ENCODE results near the gene SMAD6. TPM values are rescaled to one million over a fixed set of nuclear protein-coding genes. Genes with fewer than 3 reads are reported as not detected.

Gene SMAD6
- total and polyA plus RNA-seq, 12 donors: 1.9 to 31.9 (median 7.4) TPM

DNA sequence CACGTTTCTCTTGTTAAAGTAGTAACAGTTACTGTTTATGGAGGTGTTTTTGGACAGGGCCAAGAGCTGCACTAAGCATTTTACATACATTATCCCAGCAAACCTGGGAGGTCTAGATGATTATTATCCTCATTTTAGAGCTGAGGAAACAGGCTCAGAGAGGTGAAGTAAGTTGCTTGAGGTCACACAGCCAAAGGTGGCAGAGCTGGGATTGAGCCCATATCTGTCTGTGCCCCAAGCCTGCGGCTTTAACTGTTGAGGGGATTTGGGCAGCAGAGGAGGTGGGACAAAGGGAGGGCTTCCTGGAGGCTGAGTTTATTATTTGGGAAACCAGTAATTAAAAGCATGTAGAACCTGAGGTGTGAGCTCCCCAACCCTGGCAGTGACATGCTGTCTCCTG lies 9.2 kb downstream of the SMAD6 start:
- no peak overlapping the region for H3K27ac ChIP-seq

DNA sequence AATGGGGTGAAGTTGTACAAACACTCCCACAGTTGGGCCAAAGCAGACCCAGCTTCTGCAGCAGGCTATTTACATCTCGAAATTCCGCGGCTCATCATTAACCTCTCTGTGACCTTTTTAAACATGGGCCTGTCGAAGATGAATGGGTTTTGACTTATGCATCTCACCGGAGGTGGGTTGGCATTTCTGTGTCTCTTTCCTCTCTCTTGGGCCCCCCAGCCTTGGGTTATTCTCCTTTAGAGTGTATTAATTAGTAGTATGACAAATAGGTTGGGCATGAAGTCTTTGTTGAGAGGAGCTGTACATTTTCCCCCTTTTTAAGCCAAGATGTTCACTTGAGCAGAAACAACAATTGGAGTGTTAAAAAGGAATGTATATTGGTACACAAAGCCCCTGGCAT lies 9.8 kb downstream of the SMAD6 start:
- H3K27me3 ChIP-seq: no peaks in the 10 kb centered on the region
- 74 to 81% (median 75%) methylated on average over 5 of the region's 5 CpGs for WGBS, 4 donors
- intact Hi-C loops (cut with DNase I): no loop called here
- DNase-seq: no peak
- no peak for TF ChIP-seq POLR2A (IDR thresholded peaks at IDR 0.05)
- TF ChIP-seq CTCF (IDR thresholded peaks at IDR 0.05): no peak
- H3K4me1 ChIP-seq (replicated peaks in 1 of 2): peaks cover 3 to 21% of the 10 kb centered on the region in 2 donors
- no peaks in the 10 kb centered on the region for H3K36me3 ChIP-seq (replicated peaks in 1 of 2)
- no peak overlapping the region for H3K4me3 ChIP-seq
- no peak overlapping the region for H3K27ac ChIP-seq
- no peaks in the 10 kb centered on the region for H3K9me3 ChIP-seq (replicated peaks in 1 of 3)

More for the DNA sequence above, 9.2 kb downstream of the SMAD6 start:
- 36 to 72% (median 48%) methylated on average over 2 of the region's 2 CpGs for WGBS, 4 donors
- DNase-seq: no peak
- no peaks in the 10 kb centered on the region for H3K9me3 ChIP-seq (replicated peaks in 1 of 3)
- H3K27me3 ChIP-seq: no peaks in the 10 kb centered on the region
- no peaks in the 10 kb centered on the region for H3K36me3 ChIP-seq (replicated peaks in 1 of 2)
- intact Hi-C loops (cut with DNase I): no loop called here
- no peak for TF ChIP-seq CTCF (IDR thresholded peaks at IDR 0.05)
- TF ChIP-seq POLR2A (IDR thresholded peaks at IDR 0.05): no peak
- peaks cover 3 to 21% of the 10 kb centered on the region in 2 donors for H3K4me1 ChIP-seq (replicated peaks in 1 of 2)
- no peak overlapping the region for H3K4me3 ChIP-seq

DNA sequence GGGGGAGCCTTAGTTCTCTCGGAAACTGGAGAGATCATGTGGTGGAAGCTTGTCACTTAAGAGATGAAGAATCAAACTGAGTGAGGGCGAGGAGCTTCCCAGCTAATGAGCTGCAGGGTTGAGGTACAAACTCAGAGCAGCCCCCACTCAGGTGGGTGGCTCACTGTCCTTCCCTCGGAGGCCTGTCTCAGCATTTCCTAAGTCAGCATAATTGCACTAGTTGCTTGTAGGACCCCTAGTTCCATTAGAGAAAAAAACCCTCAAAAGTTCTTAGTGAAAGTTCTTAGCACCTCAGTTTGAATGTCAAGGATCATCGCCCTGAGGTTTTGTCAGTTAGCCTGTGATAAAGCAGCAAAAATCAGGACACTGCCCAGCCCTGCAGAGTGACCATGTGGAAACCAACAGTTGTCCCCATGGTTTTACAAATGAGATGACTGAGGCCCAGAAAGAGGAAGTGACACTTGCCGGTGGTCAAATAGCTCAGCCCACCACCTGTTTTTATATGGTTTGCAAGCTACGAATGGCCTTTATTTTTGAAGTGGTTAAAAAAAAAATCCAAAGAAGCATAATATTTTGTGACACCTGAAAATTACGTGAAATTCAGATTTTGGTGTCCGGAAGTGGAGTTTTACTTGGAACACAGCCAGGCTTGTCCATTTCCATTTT lies 11.9 kb downstream of the SMAD6 start:
- no peaks in the 10 kb centered on the region for H3K9me3 ChIP-seq (replicated peaks in 1 of 3)
- H3K27me3 ChIP-seq: no peaks in the 10 kb centered on the region
- H3K27ac ChIP-seq: peak overlapping the region in 1 of 5 donors; percentile 22
- TF ChIP-seq CTCF (IDR thresholded peaks at IDR 0.05) (no peak), POLR2A (IDR thresholded peaks at IDR 0.05) (no peak)
- intact Hi-C loops (cut with DNase I): no loop called here
- DNase-seq: no peak
- no peak overlapping the region for H3K4me3 ChIP-seq
- peaks cover 3 to 25% of the 10 kb centered on the region in 2 donors for H3K4me1 ChIP-seq (replicated peaks in 1 of 2)
- no peaks in the 10 kb centered on the region for H3K36me3 ChIP-seq (replicated peaks in 1 of 2)
- WGBS, 4 donors: 68 to 82% (median 80%) methylated on average over 8 of the region's 8 CpGs

DNA sequence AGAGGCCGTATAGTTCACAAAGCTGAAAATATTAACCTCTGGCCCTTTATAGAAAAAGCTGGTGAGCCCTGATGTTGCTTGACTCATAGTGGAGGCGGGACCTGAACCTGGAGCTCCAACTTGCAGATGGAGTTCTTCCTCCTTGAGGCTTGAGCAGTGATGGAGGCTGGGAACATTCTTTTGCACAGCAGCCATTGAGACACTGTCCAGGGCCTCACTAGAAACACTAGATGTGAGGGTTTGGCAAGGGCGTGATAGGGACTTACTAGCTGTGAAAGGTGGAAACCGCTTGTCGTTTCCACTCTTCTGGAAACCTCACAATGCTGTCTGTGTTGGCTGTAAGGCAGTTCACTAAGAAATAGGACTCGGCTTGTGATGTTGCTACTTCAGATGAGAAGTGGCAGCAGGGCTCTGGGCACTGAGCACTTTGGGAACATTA lies 12.5 kb downstream of the SMAD6 start:
- Histone ChIP-seq H3K4me3 (no peak overlapping the region), H3K4me1 (replicated peaks in 1 of 2) (peaks cover 3 to 25% of the 10 kb centered on the region in 2 donors), H3K27me3 (no peaks in the 10 kb centered on the region), H3K36me3 (replicated peaks in 1 of 2) (no peaks in the 10 kb centered on the region), H3K9me3 (replicated peaks in 1 of 3) (no peaks in the 10 kb centered on the region), H3K27ac (peak overlapping the region in 1 of 5 donors; percentile 22)
- intact Hi-C loops (cut with DNase I): no loop called here
- 67 to 82% (median 75%) methylated on average over 5 to 6 of the region's 6 CpGs for WGBS, 4 donors
- no peak for TF ChIP-seq POLR2A (IDR thresholded peaks at IDR 0.05)
- no peak for TF ChIP-seq CTCF (IDR thresholded peaks at IDR 0.05)
- DNase-seq: no peak
